ENCODE results near the gene IGF1R.

DNA sequence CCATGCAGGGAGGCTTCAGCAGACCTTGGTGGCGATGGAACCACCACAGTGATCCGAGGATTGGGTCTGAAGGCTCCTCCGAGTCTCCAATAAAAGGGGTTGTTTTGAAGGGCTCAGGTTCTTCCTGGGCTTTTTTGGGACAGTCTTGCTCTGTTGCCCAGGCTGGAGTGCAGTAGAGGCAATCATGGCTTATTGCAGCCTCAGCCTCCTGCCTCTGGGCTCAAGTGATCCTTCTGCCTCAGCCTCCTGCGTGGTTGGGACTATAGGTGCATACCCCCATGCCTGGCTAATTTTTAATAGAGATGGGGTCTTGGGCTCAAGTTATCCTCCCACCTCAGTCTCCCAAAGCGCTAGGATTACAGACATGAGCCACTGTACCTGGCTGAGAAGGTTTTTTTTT lies 84.8 kb downstream of the IGF1R start:
- TF ChIP-seq POLR2A (IDR thresholded peaks at IDR 0.05) = no peak
- TF ChIP-seq, protein P1, sequence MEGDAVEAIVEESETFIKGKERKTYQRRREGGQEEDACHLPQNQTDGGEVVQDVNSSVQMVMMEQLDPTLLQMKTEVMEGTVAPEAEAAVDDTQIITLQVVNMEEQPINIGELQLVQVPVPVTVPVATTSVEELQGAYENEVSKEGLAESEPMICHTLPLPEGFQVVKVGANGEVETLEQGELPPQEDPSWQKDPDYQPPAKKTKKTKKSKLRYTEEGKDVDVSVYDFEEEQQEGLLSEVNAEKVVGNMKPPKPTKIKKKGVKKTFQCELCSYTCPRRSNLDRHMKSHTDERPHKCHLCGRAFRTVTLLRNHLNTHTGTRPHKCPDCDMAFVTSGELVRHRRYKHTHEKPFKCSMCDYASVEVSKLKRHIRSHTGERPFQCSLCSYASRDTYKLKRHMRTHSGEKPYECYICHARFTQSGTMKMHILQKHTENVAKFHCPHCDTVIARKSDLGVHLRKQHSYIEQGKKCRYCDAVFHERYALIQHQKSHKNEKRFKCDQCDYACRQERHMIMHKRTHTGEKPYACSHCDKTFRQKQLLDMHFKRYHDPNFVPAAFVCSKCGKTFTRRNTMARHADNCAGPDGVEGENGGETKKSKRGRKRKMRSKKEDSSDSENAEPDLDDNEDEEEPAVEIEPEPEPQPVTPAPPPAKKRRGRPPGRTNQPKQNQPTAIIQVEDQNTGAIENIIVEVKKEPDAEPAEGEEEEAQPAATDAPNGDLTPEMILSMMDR (IDR thresholded peaks at IDR 0.05) = no peak
